GM12878 (cell line): Measurements from ENCODE around the gene MBD2. TPM values are rescaled to one million over a fixed set of nuclear protein-coding genes. Genes with fewer than 3 reads are reported as not detected.

ENCODE experiments used
- CBX5 ChIP-seq: sonication (generic); IDR thresholded peaks from 2 replicates; pipeline ENCODE4 v1.6.1; 2016; ENCODE audit warnings: low read depth, moderate library complexity, mild to moderate bottlenecking, inconsistent platforms
- CEBPB ChIP-seq, 2 experiments: fragments of 150-350 bp in 1 of 2; IDR thresholded peaks; 2 replicates each; pipeline ENCODE4 v1.6.1; 2012 to 2014; ENCODE audit warnings: low read depth in 2 of 2, low read length in 2 of 2, borderline replicate concordance in 1 of 2, inconsistent platforms in 1 of 2
- CHD1 ChIP-seq: IDR thresholded peaks from 2 replicates; pipeline ENCODE4 v1.6.1; 2012; ENCODE audit warnings: low read depth, low read length, improper control_type of control experiment
- CREB1 ChIP-seq: IDR thresholded peaks from 2 replicates; pipeline ENCODE4 v1.6.1; 2012; ENCODE audit warnings: low read depth, mild to moderate bottlenecking, inconsistent platforms
- EGR1 ChIP-seq, 2 experiments: IDR thresholded peaks; 1 replicate in 1 of 2; 2 replicates in 1 of 2; pipeline ENCODE4 v1.6.1; 2011 to 2012; ENCODE audit warnings: low read depth in 2 of 2, low read length in 2 of 2, borderline replicate concordance in 1 of 2, mild to moderate bottlenecking in 1 of 2, moderate library complexity in 1 of 2
- GATAD2B ChIP-seq: fragments of 450-650 bp; conservative IDR thresholded peaks from 2 replicates; pipeline ENCODE4 v1.6.1; 2017; ENCODE audit warnings: low read depth, mild to moderate bottlenecking, moderate library complexity
- KAT2A ChIP-seq: conservative IDR thresholded peaks from 2 replicates; pipeline ENCODE4 v1.6.1; 2011; ENCODE audit warnings: low read depth, low read length; ENCODE audit not compliant: control insufficient read depth
- MAX ChIP-seq: IDR thresholded peaks from 2 replicates; pipeline ENCODE4 v1.6.1; 2012; ENCODE audit warnings: low read depth, low read length, improper control_type of control experiment
- SMAD5 ChIP-seq: IDR thresholded peaks from 2 replicates; pipeline ENCODE4 v1.6.1; 2016; ENCODE audit warnings: antibody characterized with exemption, low read depth
- ZNF217 ChIP-seq: fragments of 450-650 bp; IDR thresholded peaks from 2 replicates; pipeline ENCODE4 v1.6.1; 2017; ENCODE audit warnings: antibody characterized with exemption, mild to moderate bottlenecking
- polyA plus RNA-seq, 11 experiments: library from polyadenylated mRNA; depleted of rRNA in 4 of 11; unstranded in 6 of 11; stranded (reverse) in 5 of 11; fragments of >200 nt; fragmentation: Nextera tagmentation in 4 of 11; fragmentation: Illumina TruSeq in 1 of 11; extraction: Ambion mirVana in 4 of 11; extraction: Trizol in 1 of 11; gene quantifications; 1 replicate in 1 of 11; 2 replicates in 10 of 11; pipeline versions ENCODE4 v1.2.1 to v1.2.3, GENCODE V29; 2011 to 2016; ENCODE audit warnings: inconsistent platforms in 2 of 11, missing spikeins in 2 of 11, low read depth in 1 of 11
- total RNA-seq, 4 experiments: library from RNA; depleted of rRNA in 3 of 4; stranded (reverse); fragments of >200 nt in 3 of 4; fragmentation: Illumina TruSeq in 1 of 4; extraction: Trizol in 1 of 4; gene quantifications; 2 replicates each; pipeline versions ENCODE4 v1.2.1 to v1.2.3, GENCODE V29; 2013 to 2021
- TF ChIP-seq, protein P1 (sequence below): fragments of 450-650 bp; formaldehyde crosslinking; IDR thresholded peaks from 2 replicates; pipeline ENCODE4 v1.5.0; 2022; ENCODE audit warnings: mild to moderate bottlenecking, missing genetic modification characterization
- TF ChIP-seq, protein P2 (sequence below): fragments of 450-650 bp; IDR thresholded peaks from 2 replicates; pipeline ENCODE4 v1.6.1; 2017; ENCODE audit warnings: mild to moderate bottlenecking, moderate library complexity
- TF ChIP-seq, protein P3 (sequence below): IDR thresholded peaks from 2 replicates; pipeline ENCODE4 v1.6.1; 2012; ENCODE audit warnings: low read depth, low read length, improper control_type of control experiment
- TF ChIP-seq, protein P4 (sequence below): fragments of 450-650 bp; IDR thresholded peaks from 2 replicates; pipeline ENCODE4 v1.6.1; 2017; ENCODE audit warnings: low read depth, mild to moderate bottlenecking, moderate library complexity

The MBD2 gene
- total and polyA plus RNA-seq, 10 of the 15 experiments (the other 5 are each of a cell fraction or from before 2014, with no cell fraction given): 24.1 to 276 (median 57.9) TPM

- TF ChIP-seq, protein P1, sequence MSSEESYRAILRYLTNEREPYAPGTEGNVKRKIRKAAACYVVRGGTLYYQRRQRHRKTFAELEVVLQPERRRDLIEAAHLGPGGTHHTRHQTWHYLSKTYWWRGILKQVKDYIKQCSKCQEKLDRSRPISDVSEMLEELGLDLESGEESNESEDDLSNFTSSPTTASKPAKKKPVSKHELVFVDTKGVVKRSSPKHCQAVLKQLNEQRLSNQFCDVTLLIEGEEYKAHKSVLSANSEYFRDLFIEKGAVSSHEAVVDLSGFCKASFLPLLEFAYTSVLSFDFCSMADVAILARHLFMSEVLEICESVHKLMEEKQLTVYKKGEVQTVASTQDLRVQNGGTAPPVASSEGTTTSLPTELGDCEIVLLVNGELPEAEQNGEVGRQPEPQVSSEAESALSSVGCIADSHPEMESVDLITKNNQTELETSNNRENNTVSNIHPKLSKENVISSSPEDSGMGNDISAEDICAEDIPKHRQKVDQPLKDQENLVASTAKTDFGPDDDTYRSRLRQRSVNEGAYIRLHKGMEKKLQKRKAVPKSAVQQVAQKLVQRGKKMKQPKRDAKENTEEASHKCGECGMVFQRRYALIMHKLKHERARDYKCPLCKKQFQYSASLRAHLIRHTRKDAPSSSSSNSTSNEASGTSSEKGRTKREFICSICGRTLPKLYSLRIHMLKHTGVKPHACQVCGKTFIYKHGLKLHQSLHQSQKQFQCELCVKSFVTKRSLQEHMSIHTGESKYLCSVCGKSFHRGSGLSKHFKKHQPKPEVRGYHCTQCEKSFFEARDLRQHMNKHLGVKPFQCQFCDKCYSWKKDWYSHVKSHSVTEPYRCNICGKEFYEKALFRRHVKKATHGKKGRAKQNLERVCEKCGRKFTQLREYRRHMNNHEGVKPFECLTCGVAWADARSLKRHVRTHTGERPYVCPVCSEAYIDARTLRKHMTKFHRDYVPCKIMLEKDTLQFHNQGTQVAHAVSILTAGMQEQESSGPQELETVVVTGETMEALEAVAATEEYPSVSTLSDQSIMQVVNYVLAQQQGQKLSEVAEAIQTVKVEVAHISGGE (CRISPR knock-in tag): no peak
- TF ChIP-seq, protein P2, sequence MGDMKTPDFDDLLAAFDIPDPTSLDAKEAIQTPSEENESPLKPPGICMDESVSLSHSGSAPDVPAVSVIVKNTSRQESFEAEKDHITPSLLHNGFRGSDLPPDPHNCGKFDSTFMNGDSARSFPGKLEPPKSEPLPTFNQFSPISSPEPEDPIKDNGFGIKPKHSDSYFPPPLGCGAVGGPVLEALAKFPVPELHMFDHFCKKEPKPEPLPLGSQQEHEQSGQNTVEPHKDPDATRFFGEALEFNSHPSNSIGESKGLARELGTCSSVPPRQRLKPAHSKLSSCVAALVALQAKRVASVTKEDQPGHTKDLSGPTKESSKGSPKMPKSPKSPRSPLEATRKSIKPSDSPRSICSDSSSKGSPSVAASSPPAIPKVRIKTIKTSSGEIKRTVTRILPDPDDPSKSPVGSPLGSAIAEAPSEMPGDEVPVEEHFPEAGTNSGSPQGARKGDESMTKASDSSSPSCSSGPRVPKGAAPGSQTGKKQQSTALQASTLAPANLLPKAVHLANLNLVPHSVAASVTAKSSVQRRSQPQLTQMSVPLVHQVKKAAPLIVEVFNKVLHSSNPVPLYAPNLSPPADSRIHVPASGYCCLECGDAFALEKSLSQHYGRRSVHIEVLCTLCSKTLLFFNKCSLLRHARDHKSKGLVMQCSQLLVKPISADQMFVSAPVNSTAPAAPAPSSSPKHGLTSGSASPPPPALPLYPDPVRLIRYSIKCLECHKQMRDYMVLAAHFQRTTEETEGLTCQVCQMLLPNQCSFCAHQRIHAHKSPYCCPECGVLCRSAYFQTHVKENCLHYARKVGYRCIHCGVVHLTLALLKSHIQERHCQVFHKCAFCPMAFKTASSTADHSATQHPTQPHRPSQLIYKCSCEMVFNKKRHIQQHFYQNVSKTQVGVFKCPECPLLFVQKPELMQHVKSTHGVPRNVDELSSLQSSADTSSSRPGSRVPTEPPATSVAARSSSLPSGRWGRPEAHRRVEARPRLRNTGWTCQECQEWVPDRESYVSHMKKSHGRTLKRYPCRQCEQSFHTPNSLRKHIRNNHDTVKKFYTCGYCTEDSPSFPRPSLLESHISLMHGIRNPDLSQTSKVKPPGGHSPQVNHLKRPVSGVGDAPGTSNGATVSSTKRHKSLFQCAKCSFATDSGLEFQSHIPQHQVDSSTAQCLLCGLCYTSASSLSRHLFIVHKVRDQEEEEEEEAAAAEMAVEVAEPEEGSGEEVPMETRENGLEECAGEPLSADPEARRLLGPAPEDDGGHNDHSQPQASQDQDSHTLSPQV: no peak
- no peak for TF ChIP-seq SMAD5
- no peak for TF ChIP-seq MAX
- no peak for TF ChIP-seq GATAD2B
- TF ChIP-seq, protein P3, sequence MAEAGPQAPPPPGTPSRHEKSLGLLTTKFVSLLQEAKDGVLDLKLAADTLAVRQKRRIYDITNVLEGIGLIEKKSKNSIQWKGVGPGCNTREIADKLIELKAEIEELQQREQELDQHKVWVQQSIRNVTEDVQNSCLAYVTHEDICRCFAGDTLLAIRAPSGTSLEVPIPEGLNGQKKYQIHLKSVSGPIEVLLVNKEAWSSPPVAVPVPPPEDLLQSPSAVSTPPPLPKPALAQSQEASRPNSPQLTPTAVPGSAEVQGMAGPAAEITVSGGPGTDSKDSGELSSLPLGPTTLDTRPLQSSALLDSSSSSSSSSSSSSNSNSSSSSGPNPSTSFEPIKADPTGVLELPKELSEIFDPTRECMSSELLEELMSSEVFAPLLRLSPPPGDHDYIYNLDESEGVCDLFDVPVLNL: no peak
- 0 out of 2 replicates have a peak, but pooled peaks have one; percentile 28 for TF ChIP-seq CREB1
- 0 out of 2 replicates have a peak, but pooled peaks have one; percentile 59 for TF ChIP-seq CHD1
- no peak for TF ChIP-seq ZNF217
- no peak for TF ChIP-seq KAT2A
- no peak for TF ChIP-seq EGR1 (IDR thresholded peaks at IDR 0.05; ENCODE audit: borderline replicate concordance in 1 of 2, low read depth in 2 of 2, low read length in 2 of 2)
- TF ChIP-seq, protein P4, sequence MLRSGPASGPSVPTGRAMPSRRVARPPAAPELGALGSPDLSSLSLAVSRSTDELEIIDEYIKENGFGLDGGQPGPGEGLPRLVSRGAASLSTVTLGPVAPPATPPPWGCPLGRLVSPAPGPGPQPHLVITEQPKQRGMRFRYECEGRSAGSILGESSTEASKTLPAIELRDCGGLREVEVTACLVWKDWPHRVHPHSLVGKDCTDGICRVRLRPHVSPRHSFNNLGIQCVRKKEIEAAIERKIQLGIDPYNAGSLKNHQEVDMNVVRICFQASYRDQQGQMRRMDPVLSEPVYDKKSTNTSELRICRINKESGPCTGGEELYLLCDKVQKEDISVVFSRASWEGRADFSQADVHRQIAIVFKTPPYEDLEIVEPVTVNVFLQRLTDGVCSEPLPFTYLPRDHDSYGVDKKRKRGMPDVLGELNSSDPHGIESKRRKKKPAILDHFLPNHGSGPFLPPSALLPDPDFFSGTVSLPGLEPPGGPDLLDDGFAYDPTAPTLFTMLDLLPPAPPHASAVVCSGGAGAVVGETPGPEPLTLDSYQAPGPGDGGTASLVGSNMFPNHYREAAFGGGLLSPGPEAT: no peak
- TF ChIP-seq CBX5: no peak
- no peak for TF ChIP-seq CEBPB (IDR thresholded peaks at IDR 0.05; ENCODE audit: borderline replicate concordance in 1 of 2, low read depth in 2 of 2, low read length in 2 of 2)
These were observed 14.0 kb downstream of the MBD2 start (continued) for GRCh38 chr18:54210463-54210862.
